Measurements from ENCODE around the gene GPER1.

The GPER1 gene

DNA sequence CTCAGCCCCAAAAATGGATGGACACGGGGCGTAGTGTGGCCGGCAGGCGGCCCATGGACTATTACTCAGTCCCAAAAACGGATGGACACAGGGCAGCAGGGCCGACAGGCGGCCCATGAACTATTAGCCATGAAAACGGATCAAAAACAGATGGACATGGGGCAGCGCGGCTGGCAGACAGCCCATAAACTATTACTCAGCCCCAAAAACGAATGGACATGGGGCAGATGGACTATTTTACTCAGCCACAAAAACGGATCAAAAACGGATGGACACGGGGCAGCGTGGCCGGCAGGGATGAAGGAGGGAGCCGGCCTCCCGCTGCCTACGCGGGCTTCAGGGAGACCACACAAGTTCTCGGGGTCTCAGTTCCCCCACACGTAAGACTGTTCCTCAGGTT, 32.9 kb downstream of the GPER1 start:
- TF ChIP-seq, protein P1, sequence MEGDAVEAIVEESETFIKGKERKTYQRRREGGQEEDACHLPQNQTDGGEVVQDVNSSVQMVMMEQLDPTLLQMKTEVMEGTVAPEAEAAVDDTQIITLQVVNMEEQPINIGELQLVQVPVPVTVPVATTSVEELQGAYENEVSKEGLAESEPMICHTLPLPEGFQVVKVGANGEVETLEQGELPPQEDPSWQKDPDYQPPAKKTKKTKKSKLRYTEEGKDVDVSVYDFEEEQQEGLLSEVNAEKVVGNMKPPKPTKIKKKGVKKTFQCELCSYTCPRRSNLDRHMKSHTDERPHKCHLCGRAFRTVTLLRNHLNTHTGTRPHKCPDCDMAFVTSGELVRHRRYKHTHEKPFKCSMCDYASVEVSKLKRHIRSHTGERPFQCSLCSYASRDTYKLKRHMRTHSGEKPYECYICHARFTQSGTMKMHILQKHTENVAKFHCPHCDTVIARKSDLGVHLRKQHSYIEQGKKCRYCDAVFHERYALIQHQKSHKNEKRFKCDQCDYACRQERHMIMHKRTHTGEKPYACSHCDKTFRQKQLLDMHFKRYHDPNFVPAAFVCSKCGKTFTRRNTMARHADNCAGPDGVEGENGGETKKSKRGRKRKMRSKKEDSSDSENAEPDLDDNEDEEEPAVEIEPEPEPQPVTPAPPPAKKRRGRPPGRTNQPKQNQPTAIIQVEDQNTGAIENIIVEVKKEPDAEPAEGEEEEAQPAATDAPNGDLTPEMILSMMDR (conservative IDR thresholded peaks at IDR 0.05) = no peak
- H3K27ac ChIP-seq = no peak overlapping the region

DNA sequence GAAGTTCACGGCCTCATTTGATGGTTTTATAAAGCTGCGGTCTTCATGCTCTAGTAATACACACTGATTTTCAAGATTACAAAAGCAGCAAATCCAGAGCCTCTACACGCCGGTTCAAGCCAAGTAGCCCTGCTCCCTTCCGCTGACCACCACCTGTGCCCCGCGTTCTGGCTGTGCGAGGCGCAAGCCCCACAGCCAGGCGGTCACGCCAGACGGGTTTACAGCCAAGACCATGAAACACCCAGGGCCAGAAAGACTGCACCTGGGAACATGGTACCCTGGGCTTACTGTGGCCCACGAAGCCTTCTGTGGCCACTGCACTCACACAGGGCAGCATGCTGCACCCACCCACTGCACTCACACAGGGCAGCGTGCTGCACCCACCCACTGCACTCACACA, 33.6 kb downstream of the GPER1 start:
- TF ChIP-seq, protein P1 (conservative IDR thresholded peaks at IDR 0.05) = no peak
- H3K27ac ChIP-seq = no peak overlapping the region

DNA sequence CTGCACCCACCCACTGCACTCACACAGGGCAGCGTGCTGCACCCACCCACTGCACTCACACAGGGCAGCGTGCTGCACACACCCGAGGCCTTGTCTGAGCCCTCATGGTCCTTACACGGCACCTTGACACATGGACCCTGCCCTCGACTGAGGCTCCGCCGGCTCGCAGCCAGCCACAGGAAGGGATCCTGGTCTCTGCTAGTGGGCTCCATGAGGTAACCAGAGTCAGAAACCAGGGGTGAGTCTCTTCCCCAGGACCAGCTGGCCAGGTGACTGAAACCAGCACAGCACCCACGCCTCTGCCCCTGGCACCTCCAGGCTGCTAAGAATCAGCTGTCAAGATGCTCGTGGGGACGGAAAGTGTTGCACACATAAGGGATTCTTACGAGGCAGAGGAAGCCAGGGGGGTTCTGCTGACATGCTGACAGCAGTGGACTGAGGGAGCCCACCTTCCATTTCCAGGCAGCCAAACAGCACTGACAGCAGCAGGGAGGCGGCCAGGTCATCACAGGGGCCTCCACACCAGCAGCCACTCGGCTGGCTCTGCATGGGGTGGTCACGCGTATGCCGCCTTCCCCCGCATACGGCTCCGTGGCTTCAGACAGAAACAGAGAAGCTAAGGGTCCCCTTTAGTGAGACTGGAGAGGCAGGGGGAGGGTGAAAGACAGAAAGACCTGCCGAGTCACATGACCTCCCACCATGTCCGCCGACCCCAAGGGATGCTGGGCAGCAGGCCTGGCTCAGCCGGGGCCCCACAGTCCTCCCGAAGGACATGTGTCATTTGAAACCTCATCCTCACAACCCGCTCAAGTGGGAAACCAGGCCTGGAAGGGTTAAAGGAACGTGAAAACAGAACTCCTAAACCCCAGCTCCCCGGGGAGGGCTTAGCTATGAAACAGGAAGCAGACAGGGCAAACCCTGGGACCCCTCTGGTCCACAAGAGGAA, 34.2 kb downstream of the GPER1 start:
- H3K27ac ChIP-seq = no peak overlapping the region
- TF ChIP-seq, protein P1 (conservative IDR thresholded peaks at IDR 0.05) = no peak

DNA sequence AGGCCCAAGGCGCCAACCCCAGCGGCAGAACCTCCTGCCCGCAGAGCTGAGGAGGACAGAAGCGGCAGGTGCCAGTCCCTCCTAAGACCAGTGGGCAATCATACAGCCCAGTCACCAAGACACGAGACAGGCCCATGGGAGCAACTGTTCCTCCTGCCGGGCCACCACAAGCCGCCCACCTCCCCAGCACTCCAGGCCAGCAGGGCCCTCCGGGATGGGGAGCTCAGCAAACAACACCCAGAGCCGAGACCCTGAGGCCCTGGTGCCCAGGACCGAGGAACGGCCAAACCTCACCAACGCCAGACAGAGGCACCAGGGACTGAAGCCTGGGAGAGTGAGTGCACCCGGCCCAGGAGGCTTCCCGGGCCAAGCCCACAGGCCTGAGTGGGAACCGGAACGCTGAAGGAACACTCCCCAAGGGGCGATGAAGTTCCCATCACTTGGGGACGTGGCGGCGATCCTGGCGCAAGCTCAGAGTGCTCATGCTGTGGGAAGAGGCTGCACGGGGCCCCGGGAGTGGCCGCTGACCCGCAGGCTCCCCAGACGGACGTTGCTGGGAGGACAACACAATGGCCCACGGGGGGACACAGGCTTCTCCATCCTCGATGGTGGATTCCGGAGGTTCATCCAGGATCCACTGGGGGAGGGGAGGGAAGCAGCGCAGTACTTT, 35.1 kb downstream of the GPER1 start:
- TF ChIP-seq, protein P1 (conservative IDR thresholded peaks at IDR 0.05) = no peak
- no peak overlapping the region for H3K27ac ChIP-seq

DNA sequence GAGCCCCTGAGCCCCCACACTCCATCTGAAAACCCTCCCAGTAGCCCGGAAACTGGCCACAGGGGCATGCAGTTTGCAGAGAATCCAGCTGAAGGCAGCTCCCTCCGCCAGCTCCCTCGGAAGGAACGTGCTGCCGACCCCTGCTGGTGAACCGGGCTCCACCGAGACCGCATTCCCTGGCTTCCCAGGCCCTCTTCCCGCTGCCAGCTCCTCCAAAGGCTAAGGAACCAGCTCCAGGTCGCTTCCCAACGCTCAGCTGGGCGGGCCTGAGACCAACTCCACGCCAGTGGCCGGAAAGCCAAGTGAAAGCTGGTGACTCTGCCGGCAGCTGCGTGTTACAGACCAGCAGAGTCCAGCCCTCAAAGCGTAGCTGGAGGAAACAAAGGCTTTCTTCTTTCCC, 35.8 kb downstream of the GPER1 start:
- TF ChIP-seq, protein P1 (conservative IDR thresholded peaks at IDR 0.05) = peak; percentile 16; the same call in 1 of the 2 replicates

DNA sequence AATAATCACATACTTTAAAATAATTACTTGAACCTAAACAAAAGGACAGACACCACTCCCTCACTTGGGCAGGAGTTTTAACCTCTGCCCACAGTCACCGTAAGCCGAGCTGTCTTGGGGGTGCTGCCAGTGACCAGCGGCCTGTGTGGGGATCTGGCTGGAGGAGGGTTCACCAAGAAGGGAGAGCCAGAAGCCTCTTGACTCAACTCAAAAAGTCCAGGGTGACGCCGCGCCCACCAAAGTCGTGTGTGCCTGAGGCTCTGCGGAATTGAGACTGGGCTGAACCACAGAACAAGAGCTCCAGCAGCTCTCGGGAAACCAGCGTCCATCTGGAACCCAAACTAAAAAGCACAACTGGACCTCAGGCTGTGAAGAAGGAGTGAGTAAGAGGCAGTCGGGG, 36.3 kb downstream of the GPER1 start:
- no peak overlapping the region for H3K27ac ChIP-seq
- TF ChIP-seq, protein P1 (conservative IDR thresholded peaks at IDR 0.05) = no peak

More for the DNA sequence above, 35.8 kb downstream of the GPER1 start:
- no peak overlapping the region for H3K27ac ChIP-seq

DNA sequence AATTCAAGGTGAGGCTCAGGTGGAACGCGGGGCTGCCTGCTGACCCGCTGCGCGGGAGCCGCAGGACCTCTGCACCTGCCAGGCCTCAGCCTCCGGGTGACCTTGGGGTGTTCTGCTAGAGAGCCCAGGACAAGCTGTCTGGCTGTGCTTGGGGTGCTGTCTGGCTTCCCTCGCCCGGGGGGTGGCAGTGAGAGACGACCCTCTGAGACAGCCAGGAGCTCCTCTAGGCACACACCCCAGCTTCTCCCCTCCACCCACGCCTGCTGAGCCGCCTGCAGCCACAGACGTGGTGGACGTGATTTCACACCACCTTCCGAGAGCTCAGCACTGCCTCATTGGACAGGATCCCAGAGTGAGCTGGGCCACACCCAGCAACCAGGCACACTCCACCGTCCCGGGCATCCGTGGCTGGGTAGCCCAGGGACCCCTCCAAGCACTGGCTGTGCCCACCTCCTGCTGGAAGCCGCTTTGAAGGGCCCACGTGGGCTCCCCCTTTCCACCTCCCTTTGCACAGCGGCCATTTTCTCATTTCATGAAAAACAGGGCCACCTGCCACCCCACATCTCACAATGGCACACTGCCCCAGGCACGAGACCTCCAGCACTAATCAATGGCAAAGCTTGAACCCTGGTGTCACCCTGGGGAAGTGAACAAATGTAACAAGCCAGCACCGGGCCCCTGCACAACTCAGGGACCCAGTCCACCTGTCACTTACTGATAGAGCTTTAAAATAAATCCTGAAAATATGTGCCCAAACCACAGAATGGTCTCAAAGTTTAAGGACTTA, 37.1 kb downstream of the GPER1 start:
- H3K27ac ChIP-seq = no peak overlapping the region
- TF ChIP-seq, protein P1 (conservative IDR thresholded peaks at IDR 0.05) = no peak

Measured in VCaP (cell line).